MM.1S (cell line): Measurements from ENCODE around the gene NELL2.

Source experiments
- DNase-seq: peaks from one replicate; pipeline ENCODE4 v3.0.0-alpha.2; 2015
- H2AFZ ChIP-seq: fragments of 300-600 bp; sonication (generic); 2 replicates; pipeline ENCODE4 v1.6.0; 2016; ENCODE audit warnings: antibody characterized with exemption, low read length
- H3F3A ChIP-seq: fragments of 300-600 bp; sonication (generic); 2 replicates; pipeline ENCODE4 v1.6.1; 2016; ENCODE audit warnings: mild to moderate bottlenecking, antibody characterized with exemption, low read length, moderate library complexity, mixed read lengths; ENCODE audit not compliant: insufficient read depth
- H3K27ac ChIP-seq: fragments of 300-600 bp; sonication (generic); 2 replicates; pipeline ENCODE4 v1.5.1; 2016; ENCODE audit warnings: mild to moderate bottlenecking, low read length
- H3K27me3 ChIP-seq: fragments of 300-600 bp; sonication (generic); replicated peaks from 2 replicates; pipeline ENCODE4 v1.6.0; 2016; ENCODE audit warnings: low read length; ENCODE audit not compliant: insufficient read depth
- H3K36me3 ChIP-seq: fragments of 300-600 bp; sonication (generic); replicated peaks from 2 replicates; pipeline ENCODE4 v1.6.1; 2016; ENCODE audit warnings: mild to moderate bottlenecking, low read length, mixed read lengths; ENCODE audit not compliant: insufficient read depth
- H3K4me1 ChIP-seq: fragments of 300-600 bp; sonication (generic); 2 replicates; pipeline ENCODE4 v1.6.1; 2016; ENCODE audit warnings: low read length, mixed read lengths
- H3K4me2 ChIP-seq: fragments of 300-600 bp; sonication (generic); 2 replicates; pipeline ENCODE4 v1.6.0; 2016; ENCODE audit warnings: low read depth, low read length
- H3K4me3 ChIP-seq: fragments of 300-600 bp; sonication (generic); 2 replicates; pipeline ENCODE4 v1.5.1; 2016; ENCODE audit warnings: low read length, mixed read lengths
- H3K79me2 ChIP-seq: fragments of 300-600 bp; sonication (generic); 2 replicates; pipeline ENCODE4 v1.6.1; 2016; ENCODE audit warnings: mixed run types, low read length, mixed read lengths
- H3K9ac ChIP-seq: fragments of 300-600 bp; sonication (generic); 2 replicates; pipeline ENCODE4 v1.6.1; 2016; ENCODE audit warnings: low read length, mixed read lengths
- H3K9me2 ChIP-seq: fragments of 300-600 bp; sonication (generic); replicated peaks from 2 replicates; pipeline ENCODE4 v1.6.1; 2016; ENCODE audit warnings: mild to moderate bottlenecking, low read length, mixed read lengths; ENCODE audit not compliant: insufficient read depth
- H3K9me3 ChIP-seq: fragments of 300-600 bp; sonication (generic); replicated peaks from 2 replicates; pipeline ENCODE4 v1.6.1; 2016; ENCODE audit warnings: mild to moderate bottlenecking, low read length, mixed read lengths; ENCODE audit not compliant: insufficient read depth
- H4K20me1 ChIP-seq: fragments of 300-600 bp; sonication (generic); 2 replicates; pipeline ENCODE4 v1.6.1; 2016; ENCODE audit warnings: mild to moderate bottlenecking, low read length, moderate library complexity, mixed read lengths; ENCODE audit not compliant: insufficient read depth
- EZH2 ChIP-seq: fragments of 300-600 bp; sonication (generic); optimal IDR thresholded peaks from 2 replicates; pipeline ENCODE3; 2017; ENCODE audit warnings: low read depth, mild to moderate bottlenecking, antibody characterized with exemption, low read length, mixed read lengths
- EZH2phosphoT487 ChIP-seq: fragments of 300-600 bp; sonication (generic); IDR thresholded peaks from 2 replicates; pipeline ENCODE4 v1.6.1; 2018; ENCODE audit warnings: antibody characterized with exemption, low read length
- TF ChIP-seq, protein P1 (sequence below): fragments of 300-600 bp; sonication (generic); IDR thresholded peaks from 2 replicates; pipeline ENCODE4 v1.5.1; 2016; ENCODE audit warnings: antibody characterized with exemption, low read length, mixed read lengths

The NELL2 gene

DNA sequence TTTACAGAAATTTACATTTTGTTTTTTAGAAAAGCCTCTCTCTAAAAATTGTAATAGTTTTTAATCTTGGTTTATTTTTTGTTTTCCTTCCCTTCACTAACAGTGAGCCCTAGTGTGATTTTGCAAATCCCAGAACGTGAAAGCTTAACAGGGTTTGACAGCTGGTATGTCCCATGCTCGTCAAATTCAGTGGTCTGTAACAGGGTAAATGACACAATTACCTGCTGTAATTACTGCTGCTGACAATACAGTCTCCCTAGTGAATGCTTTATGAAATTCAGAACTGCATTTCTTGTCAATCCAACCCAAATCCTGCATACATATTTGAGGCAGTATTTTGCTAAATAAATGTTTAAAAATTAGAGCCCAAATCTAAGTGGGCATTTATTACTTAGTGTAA, 249.2 kb downstream of the NELL2 start:
- Histone ChIP-seq H3K4me2 (no peak overlapping the region), H3K79me2 (no peaks in the 10 kb centered on the region), H3K9ac (no peak overlapping the region), H3K9me3 (no peaks in the 10 kb centered on the region), H3K4me1 (no peaks in the 10 kb centered on the region), H3F3A (no peaks in the 10 kb centered on the region), H4K20me1 (no peaks in the 10 kb centered on the region), H3K4me3 (no peak overlapping the region), H3K27me3 (no peaks in the 10 kb centered on the region), H3K36me3 (no peaks in the 10 kb centered on the region), H3K9me2 (no peaks in the 10 kb centered on the region), H3K27ac (no peak overlapping the region), H2AFZ (no peak overlapping the region)
- TF ChIP-seq, protein P1, sequence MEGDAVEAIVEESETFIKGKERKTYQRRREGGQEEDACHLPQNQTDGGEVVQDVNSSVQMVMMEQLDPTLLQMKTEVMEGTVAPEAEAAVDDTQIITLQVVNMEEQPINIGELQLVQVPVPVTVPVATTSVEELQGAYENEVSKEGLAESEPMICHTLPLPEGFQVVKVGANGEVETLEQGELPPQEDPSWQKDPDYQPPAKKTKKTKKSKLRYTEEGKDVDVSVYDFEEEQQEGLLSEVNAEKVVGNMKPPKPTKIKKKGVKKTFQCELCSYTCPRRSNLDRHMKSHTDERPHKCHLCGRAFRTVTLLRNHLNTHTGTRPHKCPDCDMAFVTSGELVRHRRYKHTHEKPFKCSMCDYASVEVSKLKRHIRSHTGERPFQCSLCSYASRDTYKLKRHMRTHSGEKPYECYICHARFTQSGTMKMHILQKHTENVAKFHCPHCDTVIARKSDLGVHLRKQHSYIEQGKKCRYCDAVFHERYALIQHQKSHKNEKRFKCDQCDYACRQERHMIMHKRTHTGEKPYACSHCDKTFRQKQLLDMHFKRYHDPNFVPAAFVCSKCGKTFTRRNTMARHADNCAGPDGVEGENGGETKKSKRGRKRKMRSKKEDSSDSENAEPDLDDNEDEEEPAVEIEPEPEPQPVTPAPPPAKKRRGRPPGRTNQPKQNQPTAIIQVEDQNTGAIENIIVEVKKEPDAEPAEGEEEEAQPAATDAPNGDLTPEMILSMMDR, result no peak
- TF ChIP-seq EZH2phosphoT487 (no peak), EZH2 (no peak)
- DNase-seq, result no peak

GRCh38 chr12:44618946-44619345, 257.2 kb downstream of the NELL2 start:
- Histone ChIP-seq H3F3A (no peaks in the 10 kb centered on the region), H3K4me1 (no peaks in the 10 kb centered on the region), H3K4me3 (no peak overlapping the region), H3K4me2 (no peak overlapping the region), H3K9me2 (no peaks in the 10 kb centered on the region), H4K20me1 (no peaks in the 10 kb centered on the region), H3K9me3 (no peaks in the 10 kb centered on the region), H3K79me2 (no peaks in the 10 kb centered on the region), H3K27me3 (no peaks in the 10 kb centered on the region), H3K9ac (no peak overlapping the region), H3K36me3 (no peaks in the 10 kb centered on the region), H2AFZ (no peak overlapping the region), H3K27ac (no peak overlapping the region)
- DNase-seq, result no peak
- no peak for TF ChIP-seq EZH2phosphoT487
- TF ChIP-seq, protein P1, result no peak
- TF ChIP-seq EZH2, result no peak

- Histone ChIP-seq H3K79me2 (no peaks in the 10 kb centered on the region), H3K4me2 (no peak overlapping the region), H3K9me2 (no peaks in the 10 kb centered on the region), H3F3A (no peaks in the 10 kb centered on the region), H3K9me3 (no peaks in the 10 kb centered on the region), H4K20me1 (no peaks in the 10 kb centered on the region), H3K27me3 (no peaks in the 10 kb centered on the region), H3K27ac (no peak overlapping the region), H3K4me1 (no peaks in the 10 kb centered on the region), H2AFZ (no peak overlapping the region), H3K36me3 (no peaks in the 10 kb centered on the region), H3K4me3 (no peak overlapping the region), H3K9ac (no peak overlapping the region)
- TF ChIP-seq EZH2 (no peak), EZH2phosphoT487 (no peak)
- TF ChIP-seq, protein P1, result no peak
- DNase-seq, result no peak
Observed at GRCh38 chr12:44616402-44616801, 259.7 kb downstream of the NELL2 start.
